ENCODE measurements around the gene ARRDC4.

- TF ChIP-seq POLR2AphosphoS5 (IDR thresholded peaks at IDR 0.05; ENCODE audit: borderline replicate concordance, low read depth, low read length) = no peak
- no peak for TF ChIP-seq EZH2 (IDR thresholded peaks at IDR 0.05)
- TF ChIP-seq FOXP2 (optimal IDR thresholded peaks at IDR 0.05; ENCODE audit: control extremely low read depth, extremely low read length, insufficient read depth) = no peak
Observed at GRCh38 chr15:97944724-97945123, 15.8 kb upstream of the ARRDC4 start.

Data from SK-N-MC (cell line).